ENCODE data around the gene GSTO1. TPM values are rescaled to one million over a fixed set of nuclear protein-coding genes. Genes with fewer than 3 reads are reported as not detected.

Gene GSTO1
- total and polyA plus RNA-seq, 2 donors (not counting 1 experiment from before 2014, with no cell fraction given), result 30.1 to 37.7 TPM

GRCh38 chr10:104279550-104280259 lies 25.0 kb downstream of the GSTO1 start:
- no peak overlapping the region for H3K27ac ChIP-seq (ENCODE audit: low read length in 2 of 2)
- no peaks in the 10 kb centered on the region for H3K36me3 ChIP-seq (replicated peaks in 1 of 2; ENCODE audit: control extremely low read depth in 1 of 2, control insufficient read depth in 1 of 2, extremely low read depth in 1 of 2, insufficient read depth in 2 of 2, low read length in 1 of 2)
- intact Hi-C loops (cut with micrococcal nuclease), result no loop called here
- Mint-ChIP-seq H3K27ac (no peak overlapping the region), H3K27me3 (peaks cover 29% of the 10 kb centered on the region), H3K9me3 (ENCODE audit: insufficient read depth) (no peaks in the 10 kb centered on the region), H3K4me3 (no peak overlapping the region), H3K4me1 (peaks cover 1% of the 10 kb centered on the region)
- H3K9me3 ChIP-seq (ENCODE audit: control extremely low read depth in 1 of 3, control insufficient read depth in 2 of 3, insufficient read depth in 1 of 3, low read length in 2 of 3), result peaks cover 0 to 5% (median 0%) of the 10 kb centered on the region in 3 donors
- POLR2A ChIA-PET, result no interaction called here
- no peak for DNase-seq
- H3K4me1 ChIP-seq (ENCODE audit: control insufficient read depth in 2 of 2, insufficient read depth in 2 of 2, low read length in 2 of 2), result peaks cover 5% of the 10 kb centered on the region in 2 donors
- H3K79me2 ChIP-seq (ENCODE audit: control insufficient read depth, insufficient read depth, low read length), result no peaks in the 10 kb centered on the region
- no peak for TF ChIP-seq EZH2 (IDR thresholded peaks at IDR 0.05; ENCODE audit: borderline replicate concordance, insufficient read depth, low read depth, low read length, poor library complexity, severe bottlenecking)
- TF ChIP-seq CTCF (IDR thresholded peaks at IDR 0.05), result no peak
- no peak for ATAC-seq (ENCODE audit: low read depth)
- WGBS (ENCODE audit: insufficient coverage), result no CpG with 5 or more reads among the region's 3 CpGs
- no peak overlapping the region for H3K4me3 ChIP-seq (ENCODE audit: control extremely low read depth in 1 of 5, extremely low read depth in 1 of 5, insufficient read depth in 1 of 5, low read depth in 2 of 5, low read length in 4 of 5)
- H3K4me2 ChIP-seq (replicated peaks; ENCODE audit: low read depth, low read length, poor library complexity, severe bottlenecking), result no peak overlapping the region
- peaks cover 0 to 16% (median 7%) of the 10 kb centered on the region in 4 experiments for H3K27me3 ChIP-seq (replicated peaks in 1 of 4; ENCODE audit: control extremely low read depth in 1 of 4, control insufficient read depth in 3 of 4, insufficient read depth in 4 of 4, low read length in 3 of 4)
- no peaks in the 10 kb centered on the region for H4K20me1 ChIP-seq (ENCODE audit: control insufficient read depth, insufficient read depth, low read length, poor library complexity, severe bottlenecking)
- no peak overlapping the region for H2AFZ ChIP-seq (ENCODE audit: insufficient read depth, low read depth, low read length, poor library complexity, severe bottlenecking)
- H3K9ac ChIP-seq (ENCODE audit: low read length), result no peak overlapping the region
- CTCF ChIA-PET, result interaction anchor here (0.6 to 2.4 kb wide), 6 partner anchors 10 to 352 kb away, joined by 3 to 11 read pairs (median 5); partner anchors contain the start of gene GSTO2

GRCh38 chr10:104281694-104282093 lies 27.0 kb downstream of the GSTO1 start:
- TF ChIP-seq CTCF (IDR thresholded peaks at IDR 0.05), result no peak
- TF ChIP-seq EZH2 (IDR thresholded peaks at IDR 0.05; ENCODE audit: borderline replicate concordance, insufficient read depth, low read depth, low read length, poor library complexity, severe bottlenecking), result no peak
- Histone ChIP-seq H3K4me2 (replicated peaks; ENCODE audit: low read depth, low read length, poor library complexity, severe bottlenecking) (no peak overlapping the region), H3K4me1 (ENCODE audit: control insufficient read depth in 2 of 2, insufficient read depth in 2 of 2, low read length in 2 of 2) (no peaks in the 10 kb centered on the region), H2AFZ (ENCODE audit: insufficient read depth, low read depth, low read length, poor library complexity, severe bottlenecking) (no peak overlapping the region), H3K9me3 (ENCODE audit: control extremely low read depth in 1 of 3, control insufficient read depth in 2 of 3, insufficient read depth in 1 of 3, low read length in 2 of 3) (no peaks in the 10 kb centered on the region), H4K20me1 (ENCODE audit: control insufficient read depth, insufficient read depth, low read length, poor library complexity, severe bottlenecking) (no peaks in the 10 kb centered on the region), H3K27me3 (replicated peaks in 1 of 4; ENCODE audit: control extremely low read depth in 1 of 4, control insufficient read depth in 3 of 4, insufficient read depth in 4 of 4, low read length in 3 of 4) (peaks cover 0 to 3% (median 0%) of the 10 kb centered on the region in 4 experiments), H3K9ac (ENCODE audit: low read length) (no peak overlapping the region), H3K36me3 (replicated peaks in 1 of 2; ENCODE audit: control extremely low read depth in 1 of 2, control insufficient read depth in 1 of 2, extremely low read depth in 1 of 2, insufficient read depth in 2 of 2, low read length in 1 of 2) (no peaks in the 10 kb centered on the region), H3K27ac (ENCODE audit: low read length in 2 of 2) (no peak overlapping the region), H3K79me2 (ENCODE audit: control insufficient read depth, insufficient read depth, low read length) (no peaks in the 10 kb centered on the region), H3K4me3 (ENCODE audit: control extremely low read depth in 1 of 5, extremely low read depth in 1 of 5, insufficient read depth in 1 of 5, low read depth in 2 of 5, low read length in 4 of 5) (no peak overlapping the region)
- DNase-seq, result no peak
- ChIA-PET POLR2A (interaction anchor here (0.6 kb wide), 1 partner anchor 12 kb away, joined by 3 read pairs; no protein-coding TSS in a partner anchor), CTCF (interaction anchor here (0.5 to 1.5 kb wide), 3 partner anchors 10 to 15 kb away, joined by 3 read pairs; no protein-coding TSS in a partner anchor)
- Mint-ChIP-seq H3K4me1 (no peaks in the 10 kb centered on the region), H3K4me3 (no peak overlapping the region), H3K27ac (no peak overlapping the region), H3K27me3 (peaks cover 20% of the 10 kb centered on the region), H3K9me3 (ENCODE audit: insufficient read depth) (no peaks in the 10 kb centered on the region)
- 87% methylated on average over 3 of the region's 3 CpGs for WGBS (ENCODE audit: insufficient coverage)
- intact Hi-C loops (cut with micrococcal nuclease), result no loop called here
- no peak for ATAC-seq (ENCODE audit: low read depth)
